Hematopoietic multipotent progenitor cell treated with erythropoietin and hydrocortisone succinate and interleukin-3 and kit ligand, for 17 days (in vitro differentiated cells): ENCODE measurements around the gene CBX5.
"Not testable (repeated sequence)": the region's sequence is repeated elsewhere in the genome, so short reads cannot be mapped to it uniquely, and the experiment has no call there.

Experiments
- DNase-seq: peaks from one replicate; pipeline ENCODE4 v3.0.0-alpha.2; 2015; ENCODE audit warnings: low spot score

CBX5 gene

GRCh38 chr12:54279632-54280467 is at the start of gene CBX5:
Gene CBX5, minus strand, starts transcription at chr12:54280122. Its CDS starts 22,472 bp downstream, at chr12:54257650.
- DNase-seq: peak; percentile 100

- DNase-seq: no peak
Measured at GRCh38 chr12:54328595-54329337, 48.8 kb upstream of the CBX5 start.

GRCh38 chr12:54325442-54326109 is 45.7 kb upstream of the CBX5 start:
- not testable (repeated sequence) for DNase-seq

GRCh38 chr12:54324617-54325441 is 44.9 kb upstream of the CBX5 start, which contains the start of gene COPZ1:
Gene COPZ1, plus strand, starts transcription at chr12:54325131. Its CDS starts 33 bp downstream, at chr12:54325164.
- peak; percentile 99 for DNase-seq

GRCh38 chr12:54321363-54321762 is 41.4 kb upstream of the CBX5 start:
- no peak for DNase-seq

GRCh38 chr12:54312309-54312708 is 32.4 kb upstream of the CBX5 start:
- not testable (repeated sequence) for DNase-seq

- DNase-seq: peak; percentile 6
Measured at GRCh38 chr12:54311051-54311450, 31.1 kb upstream of the CBX5 start.

GRCh38 chr12:54306925-54307741 is 27.2 kb upstream of the CBX5 start:
- DNase-seq: peak; percentile 99

- DNase-seq: peak; percentile 94
Measured at GRCh38 chr12:54304187-54304810, 24.4 kb upstream of the CBX5 start.

GRCh38 chr12:54303640-54304039 is 23.7 kb upstream of the CBX5 start:
- DNase-seq: no peak

- DNase-seq: peak; percentile 67
Measured at GRCh38 chr12:54301428-54302048, 21.6 kb upstream of the CBX5 start.

GRCh38 chr12:54300732-54301427 is 21.0 kb upstream of the CBX5 start, which contains the start of gene NFE2:
Gene NFE2, minus strand, starts transcription at chr12:54301015. Its CDS starts 5,767 bp downstream, at chr12:54295248.
- DNase-seq: peak; percentile 88

GRCh38 chr12:54300225-54300731 is 20.4 kb upstream of the CBX5 start:
- no peak for DNase-seq

GRCh38 chr12:54299515-54300224 is 19.7 kb upstream of the CBX5 start:
- DNase-seq: peak; percentile 74

GRCh38 chr12:54298904-54299303 is 19.0 kb upstream of the CBX5 start:
- DNase-seq: peak; percentile 88

- DNase-seq: peak; percentile 77
Measured at GRCh38 chr12:54296393-54297099, 16.6 kb upstream of the CBX5 start.

- peak; percentile 73 for DNase-seq
Measured at GRCh38 chr12:54294953-54295566, 15.1 kb upstream of the CBX5 start.
